Lower leg skin (tissue), 4 donors: ENCODE data around the gene PWP2. TPM values are rescaled to one million over a fixed set of nuclear protein-coding genes. Genes with fewer than 3 reads are reported as not detected.
"Not testable (repeated sequence)": the region's sequence is repeated elsewhere in the genome, so short reads cannot be mapped to it uniquely, and the experiment has no call there.

Experiments
- DNase-seq, 2 donors: peaks; one replicate each; pipeline ENCODE4 v3.0.0-alpha.2; 2019; ENCODE audit warnings: low spot score in 2 of 2
- H3K4me3 ChIP-seq: fragments of 200-600 bp; sonication (generic); 2 replicates; pipeline ENCODE4 v1.5.1; 2017; ENCODE audit warnings: mild to moderate bottlenecking, low read depth; ENCODE audit not compliant: poor library complexity, severe bottlenecking
- POLR2A ChIP-seq, 2 donors: fragments of 450-650 bp; IDR thresholded peaks; one replicate each; pipeline ENCODE4 v1.6.1; 2016 to 2017; ENCODE audit warnings: antibody characterized with exemption in 2 of 2, mild to moderate bottlenecking in 1 of 2, moderate library complexity in 1 of 2
- whole genome bisulfite sequencing, 2 donors: methylation state at CpG; one replicate each; pipeline ENCODE4 v1.1.5; 2018; 5-methylcytosine and 5-hydroxymethylcytosine counted together
- intact Hi-C: fragments of 100-400 bp; cut with DNase I; formaldehyde crosslinking; loops from one replicate; pipeline ENCODE4 v1.15.0; 2023; ENCODE audit warnings: low total_unique reads
- total RNA-seq, 4 donors: library from RNA; depleted of rRNA; stranded (reverse); fragments of >200 nt; gene quantifications; one replicate each; pipeline ENCODE4 v1.1.0, GENCODE V29; 2016
- TF ChIP-seq, protein P1 (sequence below), 3 donors: fragments of 450-650 bp; IDR thresholded peaks; one replicate each; pipeline ENCODE4 v1.5.1; 2016; ENCODE audit warnings: antibody characterized with exemption in 3 of 3, mild to moderate bottlenecking in 3 of 3, moderate library complexity in 2 of 3

The PWP2 gene
- total RNA-seq: 10 to 100 TPM in 3 of 4 donors, 1 to 10 TPM in 1; 3.0 to 21.6 (median 13.2) TPM

DNA sequence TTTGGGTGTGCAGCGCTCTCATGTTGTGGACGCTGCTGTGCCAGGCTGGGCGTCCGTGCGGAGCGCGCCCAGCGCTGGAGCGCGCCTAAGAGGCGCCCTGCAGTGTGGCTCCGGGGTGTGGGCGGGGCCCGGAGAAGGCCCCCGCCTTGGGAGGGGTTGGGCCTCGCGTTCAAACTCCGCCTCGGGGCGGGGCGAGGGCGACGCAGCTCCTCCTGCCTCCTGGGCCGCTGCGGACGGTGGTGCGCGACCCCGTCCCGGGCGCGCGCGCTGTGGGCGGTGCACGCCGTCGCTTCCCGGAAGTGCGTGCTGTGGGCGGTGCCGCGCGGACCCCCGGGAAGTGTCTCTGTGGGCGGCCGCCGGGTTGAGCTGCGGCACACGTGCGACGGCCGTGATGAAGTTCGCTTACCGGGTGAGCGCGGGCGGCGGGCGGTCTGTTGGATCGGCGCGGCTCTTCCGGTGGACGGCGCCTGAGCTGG lies at the start of gene PWP2:
TSS of gene PWP2 (plus strand) at position 374 of the 476 bp plus-strand sequence. CDS start at position 392, 18 bp downstream.
- H3K4me3 ChIP-seq, intact Hi-C loops: not testable (repeated sequence)
- WGBS, 2 donors: no CpG with 5 or more reads among the region's 66 CpGs
- peak; percentile 9 to 83 for DNase-seq

DNA sequence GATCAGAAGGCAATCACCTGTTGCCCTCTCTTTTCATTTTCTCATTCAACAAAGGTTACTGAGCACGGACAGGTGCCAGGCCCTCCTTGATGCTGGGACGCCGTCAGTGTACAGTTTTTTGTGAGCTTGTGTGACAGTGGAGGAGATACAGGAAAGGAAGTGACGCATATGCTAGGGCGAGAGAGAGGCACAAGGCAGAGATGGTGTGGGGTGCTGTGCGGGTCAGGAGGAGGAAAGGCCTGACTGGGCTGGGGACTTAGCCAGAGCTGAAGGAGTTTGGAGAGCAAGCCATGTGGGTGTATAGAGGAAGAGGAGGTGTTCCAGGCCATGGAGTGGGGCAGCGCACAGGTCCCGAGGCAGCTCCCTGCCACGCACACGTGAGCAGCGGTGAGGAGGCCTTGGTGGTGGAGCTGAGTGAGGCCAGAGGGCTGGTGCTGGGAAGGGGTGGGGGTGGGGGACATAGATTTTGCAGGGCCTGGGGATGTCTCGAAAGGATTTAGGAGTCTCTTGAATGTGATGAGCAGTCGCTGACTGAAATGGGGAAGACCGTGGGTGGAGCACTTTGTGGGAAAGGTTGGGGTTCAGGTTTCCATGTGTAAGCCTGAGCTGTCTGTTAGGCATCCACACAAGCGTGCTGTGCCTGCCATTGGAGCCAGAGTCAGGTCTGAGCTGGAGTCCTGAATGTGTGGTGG lies 49.1 kb upstream of the PWP2 start:
- 92 to 94% methylated on average over 15 of the region's 15 CpGs for WGBS, 2 donors
- peak in 1 of 2 donors; percentile 69 for DNase-seq
- intact Hi-C loops: no loop called here
- no peak overlapping the region for H3K4me3 ChIP-seq
- no peak for TF ChIP-seq POLR2A (IDR thresholded peaks at IDR 0.05)
- TF ChIP-seq, protein P1, sequence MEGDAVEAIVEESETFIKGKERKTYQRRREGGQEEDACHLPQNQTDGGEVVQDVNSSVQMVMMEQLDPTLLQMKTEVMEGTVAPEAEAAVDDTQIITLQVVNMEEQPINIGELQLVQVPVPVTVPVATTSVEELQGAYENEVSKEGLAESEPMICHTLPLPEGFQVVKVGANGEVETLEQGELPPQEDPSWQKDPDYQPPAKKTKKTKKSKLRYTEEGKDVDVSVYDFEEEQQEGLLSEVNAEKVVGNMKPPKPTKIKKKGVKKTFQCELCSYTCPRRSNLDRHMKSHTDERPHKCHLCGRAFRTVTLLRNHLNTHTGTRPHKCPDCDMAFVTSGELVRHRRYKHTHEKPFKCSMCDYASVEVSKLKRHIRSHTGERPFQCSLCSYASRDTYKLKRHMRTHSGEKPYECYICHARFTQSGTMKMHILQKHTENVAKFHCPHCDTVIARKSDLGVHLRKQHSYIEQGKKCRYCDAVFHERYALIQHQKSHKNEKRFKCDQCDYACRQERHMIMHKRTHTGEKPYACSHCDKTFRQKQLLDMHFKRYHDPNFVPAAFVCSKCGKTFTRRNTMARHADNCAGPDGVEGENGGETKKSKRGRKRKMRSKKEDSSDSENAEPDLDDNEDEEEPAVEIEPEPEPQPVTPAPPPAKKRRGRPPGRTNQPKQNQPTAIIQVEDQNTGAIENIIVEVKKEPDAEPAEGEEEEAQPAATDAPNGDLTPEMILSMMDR (IDR thresholded peaks at IDR 0.05): no peak

DNA sequence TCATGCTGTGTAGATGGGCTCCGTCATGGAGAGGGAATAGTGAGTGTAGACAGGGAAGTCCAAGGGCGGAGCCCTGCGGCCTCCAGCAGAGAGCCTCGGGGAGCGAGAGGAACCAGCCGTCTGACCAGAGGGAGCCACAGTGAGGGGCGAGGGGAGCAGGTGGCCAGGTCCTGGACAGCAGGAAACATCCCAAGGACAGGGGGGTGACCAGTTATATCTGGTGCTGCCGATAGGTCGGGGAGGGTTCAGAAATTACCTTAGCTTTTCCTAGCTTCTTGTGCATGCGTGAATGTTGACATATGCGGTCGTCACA lies 48.6 kb upstream of the PWP2 start:
- TF ChIP-seq, protein P1 (IDR thresholded peaks at IDR 0.05): no peak
- no peak for TF ChIP-seq POLR2A (IDR thresholded peaks at IDR 0.05)
- intact Hi-C loops: no loop called here
- no peak overlapping the region for H3K4me3 ChIP-seq
- DNase-seq: peak in 1 of 2 donors; percentile 21
- WGBS, 2 donors: 87 to 94% methylated on average over 12 of the region's 12 CpGs

DNA sequence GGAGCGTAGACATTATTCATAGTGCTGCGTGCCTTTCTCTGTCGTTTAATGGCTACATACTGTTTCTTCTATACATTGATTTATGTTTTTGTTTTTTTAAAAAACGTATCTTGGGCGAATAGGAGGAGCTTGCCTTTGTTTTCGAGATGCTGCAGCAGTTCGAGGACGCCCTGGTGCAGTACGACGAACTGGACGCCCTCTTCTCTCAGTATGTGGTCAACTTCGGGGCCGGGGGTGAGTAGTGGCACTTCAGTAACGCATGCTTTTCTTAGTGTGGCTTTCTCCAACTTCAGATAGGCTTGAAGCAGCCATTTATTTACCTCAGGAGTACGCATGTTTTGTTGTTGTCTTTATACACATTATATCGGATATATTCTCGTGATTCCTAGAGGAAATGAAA lies 48.2 kb upstream of the PWP2 start:
- no peak for TF ChIP-seq POLR2A (IDR thresholded peaks at IDR 0.05)
- TF ChIP-seq, protein P1 (IDR thresholded peaks at IDR 0.05): no peak
- DNase-seq: peak in 1 of 2 donors; percentile 34
- intact Hi-C loops: no loop called here
- WGBS, 2 donors: 87 to 89% methylated on average over 17 of the region's 17 CpGs
- no peak overlapping the region for H3K4me3 ChIP-seq

DNA sequence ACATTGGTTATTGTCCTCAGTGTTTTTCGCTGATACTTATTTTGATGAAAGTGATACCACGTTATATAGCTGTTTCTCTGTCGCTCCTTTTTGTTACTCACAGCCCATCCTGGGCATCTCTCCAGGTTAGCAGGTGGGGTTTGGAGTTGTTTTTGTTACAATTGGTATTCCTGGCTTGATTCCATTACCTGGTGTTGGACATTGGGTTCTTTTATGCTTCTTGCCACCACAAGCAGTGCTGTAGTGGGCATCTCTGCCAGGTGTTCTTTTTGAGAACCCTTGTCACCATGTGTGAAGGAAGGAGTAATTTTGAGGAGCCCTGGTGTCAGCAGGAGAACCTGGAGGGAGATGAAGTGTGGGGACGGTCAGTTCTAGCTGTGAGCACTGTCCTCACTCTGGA lies 47.5 kb upstream of the PWP2 start:
- intact Hi-C loops: no loop called here
- TF ChIP-seq POLR2A (IDR thresholded peaks at IDR 0.05): no peak
- TF ChIP-seq, protein P1 (IDR thresholded peaks at IDR 0.05): no peak
- WGBS, 2 donors: 88 to 89% methylated on average over 4 of the region's 4 CpGs
- DNase-seq: no peak
- H3K4me3 ChIP-seq: no peak overlapping the region

DNA sequence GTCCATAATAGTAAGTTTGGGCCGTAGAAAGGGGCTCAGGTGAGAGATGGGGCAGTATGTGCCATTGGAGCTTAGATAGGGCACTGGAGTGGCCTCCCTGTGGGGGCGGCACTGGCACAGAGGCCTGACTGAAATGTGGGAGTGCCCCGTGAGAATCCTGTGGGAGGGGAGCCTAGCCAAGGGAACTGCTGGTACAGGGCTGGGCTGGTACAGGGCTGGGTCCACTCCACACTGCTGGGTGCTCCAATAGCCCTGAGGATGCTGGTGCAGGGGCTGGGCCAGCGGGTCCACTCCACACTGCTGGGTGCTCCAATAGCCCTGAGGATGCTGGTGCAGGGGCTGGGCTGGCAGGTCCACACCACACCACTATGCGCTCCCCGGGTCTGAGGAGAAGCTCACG lies 44.8 kb upstream of the PWP2 start:
- intact Hi-C loops: no loop called here
- H3K4me3 ChIP-seq: no peak overlapping the region
- 87 to 89% methylated on average over 7 of the region's 7 CpGs for WGBS, 2 donors
- peak in 1 of 2 donors; percentile 58 for DNase-seq
- no peak for TF ChIP-seq POLR2A (IDR thresholded peaks at IDR 0.05)
- TF ChIP-seq, protein P1 (IDR thresholded peaks at IDR 0.05): no peak
